SU-DHL-6 (cell line): ENCODE data around the gene PUS1.

Source experiments
- CTCF ChIP-seq: fragments of 200-600 bp; sonication (generic); IDR thresholded peaks from one replicate; pipeline ENCODE4 v1.5.1; 2017; ENCODE audit warnings: antibody characterized with exemption, mild to moderate bottlenecking, low read length, moderate library complexity; ENCODE audit not compliant: insufficient read depth, poor library complexity, severe bottlenecking
- EZH2phosphoT487 ChIP-seq: fragments of 200-600 bp; sonication (generic), shearing (Covaris generic); conservative IDR thresholded peaks from 2 replicates; pipeline ENCODE4 v1.6.1; 2018; ENCODE audit warnings: mild to moderate bottlenecking, antibody characterized with exemption, low read length, moderate library complexity, mixed read lengths

GRCh38 chr12:131987552-131987951, 58.5 kb downstream of the PUS1 start:
- TF ChIP-seq CTCF, result no peak
- TF ChIP-seq EZH2phosphoT487, result no peak
